Endothelial cell of umbilical vein (primary cell): ENCODE data around the gene KCNB1.

ENCODE experiments used
- FOS ChIP-seq: IDR thresholded peaks from 2 replicates; pipeline ENCODE4 v1.6.1; 2011; ENCODE audit warnings: mild to moderate bottlenecking, low read length, moderate library complexity, borderline replicate concordance; ENCODE audit not compliant: insufficient read depth
- POLR2A ChIP-seq: IDR thresholded peaks from 2 replicates; pipeline ENCODE4 v1.6.1; 2012; ENCODE audit warnings: low read depth, mild to moderate bottlenecking, control low read depth, low read length
- TF ChIP-seq, protein P1 (sequence below), 2 donors: IDR thresholded peaks; 1 replicate in 1 of 2; 2 replicates in 1 of 2; pipeline ENCODE4 v1.5.1; 2011; ENCODE audit warnings: low read length in 2 of 2, mild to moderate bottlenecking in 2 of 2, moderate library complexity in 2 of 2, control low read depth in 1 of 2, inconsistent platforms in 1 of 2, low read depth in 1 of 2; ENCODE audit not compliant: insufficient read depth in 1 of 2; ENCODE audit errors: extremely low read depth in 1 of 2

DNA sequence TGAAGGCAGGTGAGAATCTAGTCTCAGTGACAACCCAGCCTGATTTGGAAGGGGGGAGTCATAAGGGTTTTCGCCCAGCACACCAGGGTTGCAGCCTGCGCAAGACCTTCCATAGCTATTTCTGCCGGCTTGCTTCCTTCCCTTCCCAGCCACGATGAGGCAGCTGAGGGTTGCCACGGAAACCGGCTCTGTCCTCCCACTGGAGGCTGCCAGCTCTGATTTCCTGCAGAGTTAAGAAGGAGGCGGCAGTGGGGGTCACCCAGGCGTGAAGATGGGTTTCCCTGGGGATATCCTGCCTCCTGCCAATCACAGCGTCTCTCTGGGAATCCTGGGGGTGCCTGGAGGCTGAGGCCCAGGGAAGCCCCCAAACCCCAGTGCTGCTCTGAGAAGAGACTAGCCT is 23.1 kb upstream of the KCNB1 start:
- TF ChIP-seq FOS (no peak), POLR2A (no peak)
- TF ChIP-seq, protein P1, sequence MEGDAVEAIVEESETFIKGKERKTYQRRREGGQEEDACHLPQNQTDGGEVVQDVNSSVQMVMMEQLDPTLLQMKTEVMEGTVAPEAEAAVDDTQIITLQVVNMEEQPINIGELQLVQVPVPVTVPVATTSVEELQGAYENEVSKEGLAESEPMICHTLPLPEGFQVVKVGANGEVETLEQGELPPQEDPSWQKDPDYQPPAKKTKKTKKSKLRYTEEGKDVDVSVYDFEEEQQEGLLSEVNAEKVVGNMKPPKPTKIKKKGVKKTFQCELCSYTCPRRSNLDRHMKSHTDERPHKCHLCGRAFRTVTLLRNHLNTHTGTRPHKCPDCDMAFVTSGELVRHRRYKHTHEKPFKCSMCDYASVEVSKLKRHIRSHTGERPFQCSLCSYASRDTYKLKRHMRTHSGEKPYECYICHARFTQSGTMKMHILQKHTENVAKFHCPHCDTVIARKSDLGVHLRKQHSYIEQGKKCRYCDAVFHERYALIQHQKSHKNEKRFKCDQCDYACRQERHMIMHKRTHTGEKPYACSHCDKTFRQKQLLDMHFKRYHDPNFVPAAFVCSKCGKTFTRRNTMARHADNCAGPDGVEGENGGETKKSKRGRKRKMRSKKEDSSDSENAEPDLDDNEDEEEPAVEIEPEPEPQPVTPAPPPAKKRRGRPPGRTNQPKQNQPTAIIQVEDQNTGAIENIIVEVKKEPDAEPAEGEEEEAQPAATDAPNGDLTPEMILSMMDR (IDR thresholded peaks at IDR 0.05; ENCODE audit: extremely low read depth in 1 of 2, insufficient read depth in 1 of 2, low read depth in 1 of 2, low read length in 2 of 2), result no peak
